Astrocyte (in vitro differentiated cells and primary cell): Measurements from ENCODE around the gene OR10T2.

Experiments
- CTCF ChIP-seq: IDR thresholded peaks from 2 replicates; pipeline ENCODE4 v1.5.1; 2011; ENCODE audit warnings: low read depth, mild to moderate bottlenecking, inconsistent platforms, low read length, moderate library complexity; ENCODE audit not compliant: insufficient read depth
- EZH2 ChIP-seq: IDR thresholded peaks from 2 replicates; pipeline ENCODE4 v1.6.1; 2012; ENCODE audit warnings: mild to moderate bottlenecking, low read length, inconsistent platforms; ENCODE audit not compliant: insufficient read depth

- TF ChIP-seq EZH2, result no peak
- TF ChIP-seq CTCF, result no peak
Measured at GRCh38 chr1:158371188-158371953, 27.9 kb downstream of the OR10T2 start.
